HG03039 (cell line): ENCODE measurements around the gene CD47.

ENCODE experiments used
- ATAC-seq: cut with Tn5 transposase; IDR thresholded peaks from one replicate; pipeline ENCODE4 v1.9.1; 2021; ENCODE audit warnings: mild to moderate bottlenecking, moderate library complexity; ENCODE audit not compliant: unreplicated experiment

Gene CD47

GRCh38 chr3:108053067-108053466, 37.8 kb downstream of the CD47 start:
- ATAC-seq = no peak

GRCh38 chr3:108051005-108051404, 39.8 kb downstream of the CD47 start:
- no peak for ATAC-seq

DNA sequence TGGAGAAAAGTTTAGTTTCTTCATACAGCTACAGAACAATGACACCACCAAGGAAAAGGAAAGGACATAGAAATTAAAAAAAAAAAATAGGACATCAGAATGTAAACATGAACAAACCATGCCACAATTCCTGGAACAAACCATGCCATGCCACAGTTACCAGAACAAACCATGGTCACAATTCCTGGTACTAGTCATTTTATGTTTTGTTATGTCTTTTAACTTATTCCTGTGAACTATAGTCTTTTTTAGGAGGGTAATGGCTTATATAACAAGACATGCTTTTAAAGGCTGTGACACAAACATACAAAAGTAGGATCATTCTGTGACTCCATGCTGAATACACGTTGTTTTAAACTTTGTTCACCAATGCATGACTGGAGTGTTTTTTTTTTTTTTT, 42.8 kb downstream of the CD47 start:
- no peak for ATAC-seq

- ATAC-seq = no peak
Measured at GRCh38 chr3:108046247-108046646, 44.6 kb downstream of the CD47 start.

- ATAC-seq = no peak
Measured at GRCh38 chr3:108044699-108045098, 46.1 kb downstream of the CD47 start.

- no peak for ATAC-seq
Measured at GRCh38 chr3:108042300-108042699, 48.5 kb downstream of the CD47 start.

DNA sequence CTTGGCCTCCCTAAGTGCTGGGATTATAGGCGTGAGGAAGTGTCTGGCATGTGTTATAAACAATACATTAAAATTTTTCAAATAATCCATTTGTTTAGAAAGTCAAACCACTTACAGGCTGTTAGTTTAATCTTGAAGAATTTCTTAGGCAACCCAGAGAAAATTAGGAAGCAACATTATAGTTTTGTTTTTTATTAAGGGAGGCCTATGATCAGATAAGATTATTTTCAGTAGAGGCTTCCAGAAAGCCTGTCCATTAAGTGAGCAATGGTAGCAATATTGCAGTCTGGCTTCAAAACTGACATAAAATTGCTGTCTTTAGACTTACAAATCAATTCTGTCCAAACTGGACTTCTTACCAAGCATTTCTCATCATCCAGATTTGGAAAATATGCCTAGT, 49.6 kb downstream of the CD47 start:
- no peak for ATAC-seq

DNA sequence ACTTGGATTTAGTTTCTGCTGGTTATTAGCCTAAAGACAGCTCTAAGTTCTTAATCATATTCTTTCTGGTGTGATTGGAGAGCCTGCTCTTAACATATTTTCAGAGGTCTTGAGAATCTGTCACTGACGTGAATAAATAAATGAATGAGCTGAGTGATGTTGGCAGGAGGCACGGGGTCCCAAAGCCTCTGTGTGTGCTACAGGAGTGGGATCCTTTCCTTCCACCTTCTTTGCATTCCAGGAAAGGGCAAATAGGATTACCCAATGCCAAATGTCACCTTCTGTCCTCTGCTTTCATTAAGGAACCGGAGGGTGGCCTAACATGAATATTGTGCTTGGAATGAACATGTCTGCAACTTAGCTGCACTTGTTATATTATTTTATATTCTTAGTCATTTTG, 53.1 kb downstream of the CD47 start:
- no peak for ATAC-seq

DNA sequence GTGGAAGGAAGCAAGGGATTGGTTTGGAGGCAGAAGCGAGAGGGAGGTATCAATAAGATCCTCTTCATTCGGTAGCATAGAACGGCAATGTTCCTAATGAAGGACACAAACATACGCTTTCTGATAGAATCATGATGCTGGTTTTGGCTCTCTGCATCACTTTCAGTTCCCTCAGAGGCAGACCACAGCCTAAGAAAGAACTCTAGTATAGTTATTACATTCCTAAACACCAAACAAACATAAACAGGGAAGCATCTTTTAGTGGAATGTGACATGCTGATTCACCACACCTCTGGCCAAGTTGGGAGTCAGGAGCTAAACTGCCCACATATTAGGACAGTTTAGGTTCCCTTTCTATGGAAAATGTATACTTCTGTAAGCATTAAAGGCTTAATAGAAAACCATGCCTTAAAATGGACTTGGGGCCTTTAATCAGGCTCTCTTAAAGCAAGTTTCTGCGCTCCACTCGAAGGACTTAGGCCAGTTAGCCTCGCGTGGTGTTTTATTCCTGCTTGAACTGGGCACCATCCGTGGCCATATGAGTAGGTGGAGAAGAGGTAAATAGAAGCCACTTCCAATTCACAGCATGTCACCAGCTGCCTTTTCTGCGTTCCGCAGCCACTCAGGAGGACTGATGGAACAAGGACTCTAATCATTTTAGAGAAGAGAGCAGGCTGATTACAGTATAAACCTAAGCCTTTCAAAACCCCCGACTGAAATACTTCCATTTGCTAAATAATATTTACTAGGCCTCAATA, 53.7 kb downstream of the CD47 start:
- peak; percentile 70 for ATAC-seq

DNA sequence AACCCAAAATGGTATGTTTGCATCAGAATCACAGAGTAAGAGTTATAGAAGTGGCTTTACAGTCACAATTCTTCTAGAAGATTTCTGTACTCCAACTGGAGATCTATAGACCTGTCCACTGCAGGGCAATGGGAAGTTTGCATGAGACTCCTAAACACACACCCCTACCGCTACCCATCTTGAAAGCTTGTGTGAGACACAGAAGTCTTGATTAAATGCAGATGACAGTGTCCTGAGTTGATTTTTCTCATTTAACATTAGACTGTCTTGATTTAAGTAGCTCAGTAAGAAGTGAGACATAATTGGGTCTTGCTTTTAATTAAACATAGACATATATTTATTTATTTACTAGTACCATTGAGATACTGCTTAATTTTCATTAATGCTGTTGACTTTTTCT, 54.4 kb downstream of the CD47 start:
- no peak for ATAC-seq

GRCh38 chr3:108035751-108036150, 55.1 kb downstream of the CD47 start:
- no peak for ATAC-seq

DNA sequence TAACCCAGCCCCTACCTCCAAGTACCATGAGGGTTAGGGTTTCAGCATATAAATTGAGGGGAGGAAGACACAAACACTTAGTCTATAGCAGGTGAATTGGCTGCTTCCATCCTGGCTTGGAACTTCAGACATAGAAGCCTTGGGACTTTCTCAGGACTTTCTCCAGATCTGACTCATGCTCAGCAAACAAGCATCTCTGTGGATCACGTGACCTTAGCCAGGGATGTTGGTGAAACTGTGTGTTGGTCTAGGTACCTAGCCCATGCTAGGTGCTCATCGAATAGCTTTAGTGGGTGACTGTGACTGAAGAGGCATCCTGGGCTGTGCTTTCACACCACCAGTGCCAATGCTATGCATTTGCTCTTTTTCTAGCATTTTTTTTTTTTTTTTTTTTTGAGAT, 58.9 kb downstream of the CD47 start:
- no peak for ATAC-seq

GRCh38 chr3:108030960-108031359, 59.9 kb downstream of the CD47 start:
- ATAC-seq = no peak

GRCh38 chr3:108029466-108029865, 61.4 kb downstream of the CD47 start:
- no peak for ATAC-seq

- no peak for ATAC-seq
Measured at GRCh38 chr3:108028896-108029295, 61.9 kb downstream of the CD47 start.

DNA sequence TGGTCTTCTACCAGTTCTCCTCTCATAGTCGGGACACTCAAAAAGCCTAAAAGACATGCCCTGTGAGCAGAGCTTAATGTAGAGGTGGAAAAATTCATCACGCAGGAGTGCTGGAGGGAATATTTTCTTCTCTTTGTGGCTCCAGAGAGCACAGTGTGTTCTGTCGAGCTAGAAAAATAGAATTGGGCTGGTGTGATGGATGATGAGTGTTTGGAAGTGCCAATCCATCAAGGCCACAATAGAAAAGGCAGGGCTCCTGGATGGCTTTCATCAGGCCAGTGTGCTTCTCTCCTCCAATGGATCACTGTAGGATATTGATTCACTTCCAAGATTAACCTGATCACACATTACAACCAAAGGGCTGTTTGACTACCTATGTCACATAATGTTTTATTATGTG, 65.7 kb downstream of the CD47 start:
- ATAC-seq = no peak

- ATAC-seq = no peak
Measured at GRCh38 chr3:108024146-108024850, 66.5 kb downstream of the CD47 start.

GRCh38 chr3:108022256-108023150, 68.3 kb downstream of the CD47 start:
- ATAC-seq = no peak

GRCh38 chr3:108021533-108021932, 69.3 kb downstream of the CD47 start:
- no peak for ATAC-seq

DNA sequence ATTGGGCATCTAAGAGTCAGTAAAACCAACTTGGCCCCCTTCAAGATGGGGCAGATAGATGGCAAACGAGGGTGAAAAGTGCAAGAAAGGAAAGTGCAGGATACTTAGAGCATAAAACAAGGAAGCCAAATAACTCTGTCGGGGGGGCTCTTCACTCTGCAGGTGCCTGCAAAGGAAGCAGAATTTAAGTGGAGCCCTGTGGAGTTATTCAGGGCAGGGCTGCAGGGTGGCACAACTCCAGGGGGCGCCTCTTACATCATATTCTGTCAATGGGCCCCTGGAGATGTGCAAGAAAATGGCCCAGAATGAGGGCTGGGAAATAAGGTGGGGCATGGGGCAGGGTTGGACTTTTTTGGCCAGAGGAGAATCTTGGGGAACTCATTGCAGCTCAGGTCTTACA, 69.7 kb downstream of the CD47 start:
- no peak for ATAC-seq

DNA sequence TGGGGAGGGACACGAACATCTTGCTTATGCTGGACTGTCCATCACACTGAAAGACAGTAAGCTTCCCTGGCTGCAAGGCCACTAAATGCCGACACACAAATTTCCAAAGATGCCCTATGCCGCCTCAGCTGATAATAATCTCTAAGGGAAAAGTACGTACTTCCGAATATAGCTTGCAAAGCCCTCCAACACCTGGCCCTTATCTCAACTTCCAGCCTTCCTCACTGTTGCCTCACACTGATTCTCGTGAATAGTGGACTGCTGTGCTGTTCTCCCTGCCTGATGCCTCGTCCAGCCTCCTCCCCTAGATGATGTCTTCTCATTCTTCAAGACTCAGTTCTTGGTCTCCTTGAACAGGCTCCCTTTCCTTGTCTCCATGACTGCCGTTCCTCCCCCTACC, 72.3 kb downstream of the CD47 start:
- no peak for ATAC-seq

- no peak for ATAC-seq
Measured at GRCh38 chr3:108017587-108017986, 73.2 kb downstream of the CD47 start.
